ENCODE results near the gene ADORA2A.
A peak's percentile ranks its signal among the peaks of the same experiment; 100 is the strongest.

ADORA2A gene

GRCh38 chr22:24433828-24434470, 6.5 kb downstream of the ADORA2A start:
- no peak for DNase-seq

DNA sequence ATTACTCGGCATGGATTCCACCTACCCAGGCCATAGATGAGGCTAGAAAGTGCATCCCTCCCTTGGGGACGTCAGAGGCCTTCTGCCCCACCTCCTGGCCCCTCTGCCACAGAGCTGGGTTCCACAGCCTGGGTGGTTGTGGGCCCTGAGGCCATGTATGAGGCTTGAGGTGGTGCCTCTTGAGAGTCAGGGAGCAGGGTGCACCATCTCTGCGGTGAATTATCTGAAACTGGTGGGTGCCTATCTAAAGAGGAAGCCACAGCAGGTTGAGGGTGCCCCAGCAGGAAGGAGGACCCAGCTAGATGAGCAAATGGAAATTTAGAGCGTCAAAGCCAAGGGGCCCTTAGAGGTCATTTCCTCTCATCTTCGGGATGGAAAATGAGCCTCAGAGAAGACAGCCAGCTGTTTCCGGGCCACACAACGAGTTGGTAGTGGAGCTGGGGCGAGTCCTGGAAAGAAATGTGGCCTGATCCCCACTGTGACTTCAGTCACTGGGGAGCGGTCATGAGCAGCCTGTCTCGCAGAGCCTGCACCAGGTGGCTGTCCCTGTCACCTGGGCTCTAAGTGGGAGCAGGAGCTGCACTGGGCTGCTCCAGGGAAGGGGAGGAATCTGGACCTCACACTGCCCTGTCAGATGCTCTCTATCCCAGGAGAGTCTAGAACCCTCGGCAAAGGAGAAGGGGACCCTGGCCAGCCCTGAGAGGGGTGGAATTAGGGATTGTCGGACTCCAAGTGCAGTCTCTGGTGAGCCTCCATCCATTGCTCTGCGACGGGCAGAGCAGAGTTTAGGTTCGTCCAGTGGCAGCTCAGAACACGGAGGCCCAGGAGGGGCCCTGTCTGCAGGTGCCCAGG, 7.3 kb downstream of the ADORA2A start:
- no peak for DNase-seq

DNA sequence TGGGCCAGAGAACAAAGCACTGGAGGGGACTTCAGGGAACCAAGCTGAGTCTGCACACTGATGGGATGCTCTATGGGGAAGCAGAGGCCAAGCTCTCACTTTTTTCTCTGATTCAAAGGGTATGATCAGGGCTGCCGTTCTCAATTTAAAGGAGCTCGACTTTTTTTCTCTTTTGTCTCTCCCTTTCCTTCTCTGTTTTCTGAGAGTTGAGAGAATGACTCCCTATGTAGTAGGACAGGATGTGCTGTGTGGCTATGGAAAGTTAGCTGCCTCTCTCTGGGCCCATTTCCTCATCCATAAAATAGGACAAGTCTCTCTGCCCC, 7.9 kb downstream of the ADORA2A start:
- no peak for DNase-seq

DNA sequence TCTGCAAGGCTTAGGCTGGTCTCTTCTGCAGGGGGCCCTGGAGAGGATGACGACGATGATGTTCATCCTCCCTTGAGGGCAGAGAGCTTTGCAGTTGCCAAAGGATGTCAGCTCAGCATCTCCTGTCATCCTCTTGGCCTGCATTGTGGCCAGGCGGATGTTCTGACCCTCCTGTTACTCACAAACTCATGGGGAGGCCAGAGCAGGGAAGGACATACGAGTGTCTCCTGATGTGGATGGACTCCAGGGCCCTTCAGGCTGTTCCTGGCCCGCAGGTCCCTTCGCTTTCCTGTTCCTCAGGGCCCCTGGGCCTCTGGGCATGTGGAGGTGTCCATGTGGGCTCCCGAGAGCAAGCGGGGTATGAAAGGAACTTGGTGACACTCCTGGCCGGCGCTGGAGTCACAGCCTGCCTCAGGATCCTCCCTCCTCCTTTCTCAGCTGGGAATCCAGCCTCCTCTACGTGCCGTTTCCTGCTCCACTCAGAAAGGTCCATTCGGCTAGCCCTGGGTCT, 8.5 kb downstream of the ADORA2A start:
- DNase-seq = no peak

GRCh38 chr22:24436553-24436952, 9.2 kb downstream of the ADORA2A start:
- no peak for DNase-seq

- DNase-seq = no peak
These were observed 9.7 kb downstream of the ADORA2A start for GRCh38 chr22:24437091-24437490.

DNA sequence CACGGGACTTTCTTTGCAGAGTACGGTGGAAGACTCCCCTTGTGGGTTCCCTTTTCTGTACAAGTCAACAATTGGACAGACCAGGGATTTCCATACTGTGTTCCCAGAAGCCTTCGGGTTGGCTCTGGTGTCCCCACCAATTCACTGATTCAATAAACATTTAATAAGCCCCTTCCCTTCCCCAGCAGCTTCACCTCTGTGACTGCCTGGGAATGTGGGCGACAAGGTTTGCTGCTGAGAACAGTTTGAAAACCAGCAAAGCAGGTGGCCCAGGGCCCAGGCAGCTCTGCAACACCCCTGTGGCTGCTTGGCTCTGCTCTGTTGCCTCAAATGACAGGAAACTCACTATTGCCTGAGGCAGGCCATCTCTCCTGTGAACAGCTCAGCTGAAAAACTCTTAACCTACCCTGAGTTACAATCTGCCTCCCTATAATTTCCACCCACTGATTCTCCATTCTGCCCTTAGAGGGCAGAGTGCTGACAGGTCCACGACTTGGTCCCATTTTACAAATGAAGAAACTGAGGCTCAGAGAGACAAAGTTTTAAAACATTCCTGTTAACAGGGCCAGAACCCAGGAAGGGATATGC, 10.4 kb downstream of the ADORA2A start:
- peak; percentile 24 for DNase-seq

DNA sequence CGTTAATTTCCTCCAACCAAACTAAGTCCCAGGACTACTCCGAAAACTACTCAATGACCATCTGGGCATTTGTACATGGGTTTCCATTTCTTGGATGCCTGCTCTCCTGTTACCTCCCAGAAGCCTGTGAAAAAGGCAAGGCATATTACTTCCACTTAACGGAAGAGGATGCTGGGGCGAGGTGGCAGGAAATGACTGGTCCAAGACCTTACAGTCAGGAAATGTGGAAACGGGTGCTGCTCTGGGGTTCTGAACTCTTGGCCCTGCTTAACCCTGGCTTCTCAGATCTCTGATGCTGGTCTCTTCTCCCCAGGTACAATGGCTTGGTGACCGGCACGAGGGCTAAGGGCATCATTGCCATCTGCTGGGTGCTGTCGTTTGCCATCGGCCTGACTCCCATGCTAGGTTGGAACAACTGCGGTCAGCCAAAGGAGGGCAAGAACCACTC, 12.9 kb downstream of the ADORA2A start:
- DNase-seq = no peak

- DNase-seq = no peak
These were observed 13.5 kb downstream of the ADORA2A start for GRCh38 chr22:24440718-24441405.

DNA sequence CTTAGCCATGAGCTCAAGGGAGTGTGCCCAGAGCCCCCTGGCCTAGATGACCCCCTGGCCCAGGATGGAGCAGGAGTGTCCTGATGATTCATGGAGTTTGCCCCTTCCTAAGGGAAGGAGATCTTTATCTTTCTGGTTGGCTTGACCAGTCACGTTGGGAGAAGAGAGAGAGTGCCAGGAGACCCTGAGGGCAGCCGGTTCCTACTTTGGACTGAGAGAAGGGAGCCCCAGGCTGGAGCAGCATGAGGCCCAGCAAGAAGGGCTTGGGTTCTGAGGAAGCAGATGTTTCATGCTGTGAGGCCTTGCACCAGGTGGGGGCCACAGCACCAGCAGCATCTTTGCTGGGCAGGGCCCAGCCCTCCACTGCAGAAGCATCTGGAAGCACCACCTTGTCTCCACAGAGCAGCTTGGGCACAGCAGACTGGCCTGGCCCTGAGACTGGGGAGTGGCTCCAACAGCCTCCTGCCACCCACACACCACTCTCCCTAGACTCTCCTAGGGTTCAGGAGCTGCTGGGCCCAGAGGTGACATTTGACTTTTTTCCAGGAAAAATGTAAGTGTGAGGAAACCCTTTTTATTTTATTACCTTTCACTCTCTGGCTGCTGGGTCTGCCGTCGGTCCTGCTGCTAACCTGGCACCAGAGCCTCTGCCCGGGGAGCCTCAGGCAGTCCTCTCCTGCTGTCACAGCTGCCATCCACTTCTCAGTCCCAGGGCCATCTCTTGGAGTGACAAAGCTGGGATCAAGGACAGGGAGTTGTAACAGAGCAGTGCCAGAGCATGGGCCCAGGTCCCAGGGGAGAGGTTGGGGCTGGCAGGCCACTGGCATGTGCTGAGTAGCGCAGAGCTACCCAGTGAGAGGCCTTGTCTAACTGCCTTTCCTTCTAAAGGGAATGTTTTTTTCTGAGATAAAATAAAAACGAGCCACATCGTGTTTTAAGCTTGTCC, 14.3 kb downstream of the ADORA2A start:
- DNase-seq = no peak

GRCh38 chr22:24442352-24442744, 14.9 kb downstream of the ADORA2A start:
- no peak for DNase-seq

DNA sequence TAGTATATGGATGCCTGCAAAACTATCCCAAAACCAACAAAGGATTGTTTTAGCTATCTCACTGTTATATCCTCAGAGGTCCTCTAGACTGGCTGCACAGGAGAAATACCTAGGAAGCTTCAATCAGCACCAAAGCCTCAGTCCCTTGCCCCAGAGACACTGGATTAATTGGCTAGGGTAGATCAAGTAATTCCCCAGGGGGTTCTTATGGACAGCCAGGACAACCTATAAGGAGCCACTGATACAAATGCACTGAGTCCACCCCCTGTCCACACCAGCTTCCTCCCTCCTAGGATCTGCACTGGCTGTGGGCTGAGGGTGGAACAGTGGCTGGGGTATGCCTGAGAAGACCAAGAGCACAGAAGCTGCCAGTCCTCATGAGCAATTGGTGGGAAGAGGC, 16.3 kb downstream of the ADORA2A start:
- DNase-seq = no peak

DNA sequence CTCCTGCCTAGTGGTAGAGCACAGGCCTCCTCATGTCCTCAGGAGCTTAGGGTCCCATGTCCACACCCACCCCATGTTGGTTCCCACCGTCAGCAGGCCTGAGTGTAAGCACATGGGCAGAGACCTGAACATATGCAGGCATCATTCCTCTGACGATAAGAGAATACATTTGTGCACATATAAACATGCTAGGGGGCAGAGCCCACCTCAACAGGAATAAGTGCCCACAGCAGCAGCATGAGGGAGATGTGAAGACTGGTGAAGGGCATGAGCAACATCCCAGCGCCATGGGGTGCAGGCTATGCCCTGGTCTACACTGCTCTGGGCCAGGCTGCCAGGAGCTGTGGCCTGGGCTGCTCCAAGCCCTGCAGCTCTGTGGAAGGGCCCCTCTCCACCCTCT, 16.9 kb downstream of the ADORA2A start:
- DNase-seq = no peak

DNA sequence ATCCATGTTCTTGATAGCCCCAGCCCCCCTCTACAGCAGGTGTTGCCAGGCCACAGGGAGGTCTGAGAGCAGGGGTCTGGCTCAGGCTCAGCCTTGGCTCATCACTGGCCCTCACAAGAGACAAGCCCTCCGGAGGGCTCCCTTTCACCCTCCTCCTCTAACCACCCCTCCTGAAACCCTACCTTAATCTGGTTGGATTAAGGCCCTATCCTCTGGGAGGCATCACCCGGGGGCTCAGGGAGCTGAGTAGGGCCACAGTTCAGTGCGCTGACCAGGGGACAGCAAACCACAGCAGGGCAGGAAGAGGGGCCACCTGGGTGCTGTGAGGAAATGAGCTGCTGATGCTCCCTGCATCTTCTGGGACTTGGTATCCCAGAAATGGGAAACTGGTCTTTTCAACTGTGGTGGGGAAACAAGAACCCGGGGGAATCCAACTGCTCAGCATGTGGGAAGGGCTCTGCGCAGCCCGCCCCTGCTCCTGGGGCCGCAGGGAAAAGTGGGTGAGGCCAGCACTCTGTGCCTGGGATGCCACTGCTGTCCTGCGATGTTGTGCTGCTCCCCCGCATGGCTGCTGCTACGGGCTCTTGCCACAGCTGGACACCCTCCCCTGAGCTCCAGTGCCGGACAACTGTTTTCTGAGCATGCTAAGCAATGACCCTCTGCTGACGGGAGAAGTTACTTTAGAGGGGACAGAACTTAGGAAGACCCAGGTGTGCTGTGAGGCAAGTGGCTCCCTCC, 17.5 kb downstream of the ADORA2A start:
- no peak for DNase-seq

DNA sequence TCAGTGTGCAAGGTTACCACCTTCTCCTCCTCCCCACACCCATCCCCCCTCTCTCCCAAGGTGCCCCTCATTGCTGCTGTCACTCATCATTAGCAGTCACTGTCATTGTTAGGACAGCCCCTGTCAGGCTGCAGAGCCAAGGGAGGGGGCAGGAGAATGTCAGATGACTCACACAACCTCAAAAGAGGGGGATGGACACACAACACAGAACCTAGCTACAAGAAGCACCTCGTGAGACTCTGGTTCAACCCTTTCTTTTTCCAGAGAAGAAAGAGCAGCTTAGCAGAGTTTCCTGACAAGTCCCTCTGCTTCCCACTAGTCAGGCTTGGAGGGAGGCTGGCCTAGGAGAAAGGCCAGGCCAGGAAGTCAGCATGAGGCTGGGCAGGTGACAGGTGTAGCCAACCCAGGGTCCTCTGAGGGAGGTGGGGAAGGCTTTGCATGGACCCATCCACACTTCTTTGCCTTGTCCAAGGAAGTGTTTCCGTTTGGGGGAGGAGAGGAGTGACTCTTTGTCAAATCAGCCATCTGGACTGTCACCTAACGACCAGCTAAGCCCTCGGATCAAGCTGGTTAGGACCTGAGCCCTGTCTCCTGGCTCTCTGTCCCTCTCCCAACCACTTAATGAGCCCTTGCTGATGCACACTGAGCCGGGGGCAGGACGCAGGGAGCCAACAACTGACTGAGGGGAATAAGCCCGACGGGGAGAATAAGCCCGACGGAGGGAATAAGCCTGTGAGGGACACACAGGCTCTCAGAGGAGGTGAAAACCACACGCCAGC, 18.3 kb downstream of the ADORA2A start:
- DNase-seq = no peak

- DNase-seq = no peak
These were observed 18.8 kb downstream of the ADORA2A start for GRCh38 chr22:24446260-24446611.

DNA sequence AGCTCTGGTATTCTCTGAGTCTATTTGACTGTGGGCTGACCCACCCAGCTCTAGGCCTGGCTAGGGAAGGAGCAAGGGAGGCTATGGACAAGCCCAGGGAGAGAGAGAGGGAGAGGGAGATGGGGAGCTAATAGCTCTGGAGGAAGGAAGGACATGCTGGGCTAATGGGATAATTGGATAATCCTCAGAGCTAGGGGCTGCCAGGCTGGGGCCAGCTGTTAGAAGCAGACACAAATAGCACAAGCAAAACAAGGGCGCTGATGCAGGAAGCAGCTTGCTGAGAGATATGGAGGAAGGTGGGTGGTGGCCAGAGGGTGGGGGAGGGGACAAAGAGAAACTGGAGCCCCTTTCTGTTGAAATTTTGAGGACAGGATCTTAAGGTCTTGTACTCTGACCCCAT, 23.2 kb downstream of the ADORA2A start:
- DNase-seq = peak; percentile 21

- DNase-seq = no peak
These were observed 23.8 kb downstream of the ADORA2A start for GRCh38 chr22:24451162-24451561.

- DNase-seq = no peak
These were observed 26.5 kb downstream of the ADORA2A start for GRCh38 chr22:24453853-24454252.

DNA sequence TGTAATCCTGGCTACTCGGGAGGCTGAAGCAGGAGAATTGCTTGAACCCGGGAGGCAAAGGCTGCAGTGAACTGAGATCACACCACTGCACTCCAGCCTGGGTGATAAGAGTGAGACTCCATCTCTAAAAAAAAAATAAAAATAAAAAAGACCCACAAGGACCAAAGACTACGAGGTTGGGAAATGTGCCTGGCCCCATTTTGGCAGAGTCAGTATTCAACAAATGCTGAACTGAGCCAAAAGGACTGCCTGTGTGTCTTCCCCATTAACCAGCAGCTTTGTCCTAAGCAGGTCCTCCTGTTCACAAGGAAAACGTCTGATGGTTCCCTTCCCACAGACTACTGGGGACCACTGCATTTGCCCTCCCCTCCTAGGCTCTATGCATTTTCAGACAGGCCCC, 27.6 kb downstream of the ADORA2A start:
- no peak for DNase-seq
